Left renal cortex interstitium (tissue), 4 donors: ENCODE results near the gene TMEM164. TPM values are rescaled to one million over a fixed set of nuclear protein-coding genes. Genes with fewer than 3 reads are reported as not detected.

Experiments
- DNase-seq, 4 donors: peaks; one replicate each; pipeline ENCODE4 v3.0.0-alpha.2; 2013; ENCODE audit warnings: low read depth in 4 of 4, low spot score in 2 of 4, missing footprints in 1 of 4
- polyA plus RNA-seq, 4 donors: library from polyadenylated mRNA; unstranded; fragments of 120-200 nt; gene quantifications; one replicate each; pipeline ENCODE4 v1.2.1, GENCODE V29; 2013; ENCODE audit not compliant: insufficient read length in 4 of 4

TMEM164 gene
- polyA plus RNA-seq, 4 donors, result 34.6 to 39.9 (median 36.7) TPM

DNA sequence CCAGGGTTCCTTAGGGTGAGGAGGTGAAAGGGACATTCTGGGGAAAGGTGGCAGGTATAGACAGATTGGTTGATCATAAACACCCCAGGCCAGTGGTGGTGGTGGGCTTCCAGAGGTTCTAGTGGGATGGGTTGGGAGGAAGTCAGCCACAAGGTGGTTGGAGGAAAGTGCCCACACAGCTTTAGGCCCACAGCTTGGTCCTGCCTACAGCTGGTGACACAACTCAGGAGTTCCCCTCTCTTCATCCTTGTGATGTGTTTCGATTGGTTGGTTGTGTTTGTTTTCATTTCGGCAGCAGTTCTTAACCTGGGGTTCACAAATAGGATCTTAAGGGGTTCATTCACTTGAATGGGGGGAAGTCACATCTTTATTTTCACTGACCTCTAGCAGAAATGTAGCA is 157.0 kb downstream of the TMEM164 start:
- no peak for DNase-seq

DNA sequence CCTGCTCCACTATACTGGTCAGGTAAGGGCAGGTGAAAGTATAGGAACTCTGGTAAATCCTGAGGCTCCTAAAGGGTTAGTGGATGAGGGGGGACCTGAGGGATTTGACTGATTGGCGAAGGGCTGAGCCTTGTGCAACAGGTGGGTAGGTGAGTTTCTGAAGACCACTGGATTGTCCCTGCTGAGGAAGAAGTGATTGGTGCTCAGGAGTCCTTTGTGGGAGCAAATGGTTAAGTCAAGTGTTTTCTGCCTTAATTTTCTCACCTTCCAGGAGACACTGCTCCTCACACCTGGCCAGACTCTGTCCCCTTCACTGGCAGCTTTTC is 158.4 kb downstream of the TMEM164 start:
- DNase-seq, result no peak

DNA sequence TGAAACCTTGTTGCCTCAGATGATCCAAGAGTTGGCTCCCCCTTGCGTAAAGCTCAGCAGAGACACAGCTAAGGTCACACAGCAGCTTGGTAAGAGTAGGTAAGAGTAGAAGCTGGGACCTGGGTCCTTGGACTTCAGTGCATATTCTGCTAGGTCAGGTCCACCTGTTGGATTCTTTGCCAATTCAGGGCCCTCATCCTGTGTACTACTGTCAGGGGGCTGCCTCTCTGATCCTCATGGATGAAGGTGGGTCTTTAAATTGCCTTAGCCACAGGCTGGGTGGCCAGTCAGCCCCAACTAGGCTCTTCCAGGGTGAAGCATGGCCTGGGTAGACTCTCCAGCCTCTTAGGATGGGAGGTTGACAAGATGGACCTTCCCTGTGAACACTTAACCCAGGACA is 159.2 kb downstream of the TMEM164 start:
- DNase-seq, result no peak

DNA sequence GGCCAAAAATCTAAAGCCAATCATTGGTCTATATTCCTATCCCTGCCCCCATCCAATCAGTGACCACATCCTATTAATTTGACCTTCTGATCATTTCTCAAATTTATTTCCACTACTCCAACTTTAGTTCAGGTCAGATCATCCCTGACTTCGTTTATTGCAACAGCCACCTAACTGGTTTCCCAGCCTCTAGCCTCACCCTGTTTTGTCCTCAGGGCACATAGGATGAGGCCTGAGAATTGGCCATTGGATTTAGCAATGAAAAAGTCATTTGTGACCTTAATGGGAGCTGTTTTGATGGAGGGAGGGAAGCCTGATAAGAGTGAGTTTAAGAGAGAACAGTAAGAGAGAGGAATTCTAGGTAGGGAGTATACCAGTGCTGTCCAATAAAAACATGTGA is 160.0 kb downstream of the TMEM164 start:
- DNase-seq, result no peak

DNA sequence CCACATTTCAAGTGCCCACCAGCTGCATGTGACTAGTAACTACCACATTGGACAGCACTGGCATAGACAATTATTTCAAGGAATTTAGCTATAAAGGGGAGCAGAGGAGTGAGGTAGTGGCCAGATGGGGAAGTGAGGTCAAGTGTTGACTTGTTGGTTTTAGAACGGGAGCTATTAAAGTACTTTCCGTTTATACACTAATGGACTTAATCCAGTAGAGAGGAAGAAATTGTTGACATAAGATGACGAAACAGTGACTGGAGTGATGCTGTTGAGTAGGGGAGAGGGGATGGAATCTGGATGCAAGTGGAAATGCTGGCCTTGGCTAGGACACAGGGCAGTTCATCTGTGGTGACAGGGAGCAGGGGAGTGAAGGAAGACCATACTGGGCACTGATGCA is 160.6 kb downstream of the TMEM164 start:
- DNase-seq, result no peak

DNA sequence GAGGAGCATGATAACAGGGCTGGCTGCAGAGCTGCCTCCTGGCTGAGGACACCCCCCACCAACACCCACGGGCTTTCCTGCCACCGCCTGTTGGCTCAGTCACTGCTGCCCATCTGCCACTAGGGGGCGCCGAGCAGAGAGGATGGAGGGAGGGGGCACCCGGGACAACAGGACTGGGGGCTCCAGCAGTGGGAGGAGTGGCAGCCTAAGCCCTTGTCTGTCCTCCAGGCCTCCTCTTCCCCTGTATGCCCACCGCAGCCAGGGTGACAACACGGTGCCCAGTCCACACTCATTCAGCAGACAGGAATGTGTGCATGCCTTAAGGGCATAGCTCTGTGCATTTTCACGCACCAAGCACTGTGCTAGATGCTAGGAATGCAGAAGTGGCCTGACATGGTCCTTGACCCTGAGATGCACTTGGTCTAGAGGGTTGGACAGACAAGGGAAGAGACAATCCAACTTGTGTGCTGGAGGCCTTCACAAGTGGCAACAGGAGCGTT is 165.1 kb downstream of the TMEM164 start:
- DNase-seq, result no peak

DNA sequence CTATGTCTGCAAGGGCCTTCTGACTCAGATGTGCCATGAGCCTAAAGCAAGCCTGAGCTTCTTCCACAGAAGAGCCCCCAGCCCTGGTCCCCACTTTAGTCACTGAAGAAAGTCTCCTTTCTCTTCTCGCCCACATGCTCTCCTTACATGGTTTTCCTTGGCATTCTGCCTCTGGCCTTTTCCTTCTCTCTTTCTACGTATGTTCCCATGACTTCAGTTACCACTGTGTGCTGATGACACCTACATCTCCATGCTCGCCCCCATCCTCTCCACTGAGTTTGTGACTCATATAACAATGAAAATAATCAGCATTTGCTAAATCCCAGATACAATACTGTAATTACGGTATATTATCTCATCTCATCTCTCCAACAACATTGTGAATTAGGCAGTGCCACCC is 165.7 kb downstream of the TMEM164 start:
- DNase-seq, result no peak

DNA sequence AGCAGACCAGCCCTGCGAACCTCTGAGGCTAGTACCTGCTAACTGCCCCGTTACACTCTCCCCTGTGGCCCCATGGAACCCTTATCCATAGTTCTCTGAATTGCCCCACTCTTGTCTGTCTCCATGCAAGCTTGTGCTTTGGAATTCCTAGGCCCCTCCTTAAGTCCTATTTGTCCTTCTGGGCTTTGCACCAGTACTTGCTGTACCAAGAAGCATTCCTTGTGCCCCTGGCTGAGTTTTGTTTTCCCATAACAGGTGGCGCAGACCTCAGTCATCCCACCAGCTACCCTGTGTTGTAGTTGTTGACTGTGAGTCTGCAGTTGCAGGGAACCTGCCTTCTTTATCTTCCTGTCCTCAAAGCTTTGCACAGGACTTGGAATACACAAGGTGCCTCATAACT is 167.1 kb downstream of the TMEM164 start:
- DNase-seq, result no peak

DNA sequence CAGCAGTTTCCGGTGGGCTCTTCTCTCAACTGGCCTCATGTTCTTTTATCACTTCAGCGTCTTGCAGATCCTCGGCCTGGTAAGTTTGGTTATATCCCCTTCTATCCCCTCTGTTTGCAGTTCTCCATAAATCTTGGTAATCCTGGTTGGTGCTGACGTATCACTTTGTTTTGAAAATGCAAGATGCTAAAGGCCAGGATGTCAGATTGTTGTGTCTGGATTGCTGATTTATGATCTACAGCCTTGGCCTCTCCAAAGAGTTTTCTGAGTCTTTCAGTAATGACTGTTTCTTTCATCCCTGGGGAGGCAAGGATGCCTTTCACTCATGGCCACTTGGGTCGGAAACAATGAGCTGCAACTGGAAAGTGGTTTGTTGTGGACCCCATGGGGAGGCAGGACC is 168.5 kb downstream of the TMEM164 start:
- DNase-seq, result no peak

DNA sequence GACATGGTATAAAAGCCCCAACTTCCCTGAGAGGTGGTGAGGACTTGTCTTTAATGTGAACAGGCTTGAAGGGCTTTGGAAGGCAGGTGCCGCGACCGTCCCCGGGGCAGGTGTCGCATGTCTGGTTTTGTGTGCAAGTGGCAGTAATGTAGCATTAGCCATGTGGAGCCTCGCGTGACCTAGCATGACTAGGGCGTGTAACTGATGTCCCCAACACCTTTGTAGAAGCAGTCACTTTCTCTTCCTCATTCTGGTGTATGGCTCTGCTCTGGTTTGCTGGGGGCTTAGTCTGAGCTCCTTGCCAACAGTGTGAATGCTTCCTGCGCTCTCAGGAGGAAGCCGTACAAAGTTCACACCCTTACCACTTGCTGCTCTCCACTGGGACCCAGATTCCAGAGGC is 169.3 kb downstream of the TMEM164 start:
- DNase-seq, result no peak

DNA sequence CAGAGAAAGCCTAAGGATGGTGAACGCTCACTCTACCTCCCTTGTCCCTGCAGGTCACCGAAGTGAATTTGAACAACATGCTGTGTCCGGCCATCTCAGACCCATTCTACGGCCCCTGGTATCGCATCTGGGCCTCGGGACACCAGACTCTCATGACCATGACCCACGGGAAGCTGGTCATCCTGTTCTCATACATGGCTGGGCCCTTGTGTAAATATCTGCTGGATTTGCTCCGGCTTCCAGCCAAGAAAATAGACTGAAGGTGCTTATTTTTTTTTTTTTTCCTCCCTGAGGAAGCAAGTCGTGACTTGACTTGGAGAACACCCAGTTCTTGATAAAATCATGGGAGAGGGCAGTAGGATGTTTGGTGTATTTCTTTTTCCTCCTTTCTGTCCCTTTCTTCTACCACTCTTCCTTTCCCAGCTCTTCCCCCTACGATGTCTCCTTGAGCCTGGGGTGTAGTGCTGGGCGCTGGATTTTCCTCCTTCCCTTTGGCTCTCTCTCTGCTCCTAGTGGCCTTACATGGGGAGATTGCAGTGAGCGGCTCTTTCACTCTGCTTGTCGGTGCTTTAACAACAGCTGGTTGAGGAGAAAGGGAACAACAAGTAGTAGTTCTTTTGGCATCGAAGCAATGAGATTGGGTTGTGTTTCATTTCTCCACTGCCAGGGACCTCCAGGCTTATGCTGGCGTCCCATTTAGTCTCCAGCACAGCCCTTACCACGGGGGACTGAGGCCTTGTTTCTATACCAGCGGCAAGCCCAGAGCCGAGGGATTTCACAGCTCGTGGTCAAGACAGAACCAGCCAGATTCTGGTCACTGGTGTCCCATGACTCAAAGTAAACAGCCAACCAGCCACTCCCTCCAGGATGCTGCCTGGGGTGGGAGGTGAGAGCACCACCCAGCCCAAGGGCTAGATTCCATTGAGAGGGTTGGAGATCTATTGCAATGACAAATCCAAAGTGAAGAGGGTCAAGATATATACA is 170.6 kb downstream of the TMEM164 start:
- DNase-seq, result no peak

DNA sequence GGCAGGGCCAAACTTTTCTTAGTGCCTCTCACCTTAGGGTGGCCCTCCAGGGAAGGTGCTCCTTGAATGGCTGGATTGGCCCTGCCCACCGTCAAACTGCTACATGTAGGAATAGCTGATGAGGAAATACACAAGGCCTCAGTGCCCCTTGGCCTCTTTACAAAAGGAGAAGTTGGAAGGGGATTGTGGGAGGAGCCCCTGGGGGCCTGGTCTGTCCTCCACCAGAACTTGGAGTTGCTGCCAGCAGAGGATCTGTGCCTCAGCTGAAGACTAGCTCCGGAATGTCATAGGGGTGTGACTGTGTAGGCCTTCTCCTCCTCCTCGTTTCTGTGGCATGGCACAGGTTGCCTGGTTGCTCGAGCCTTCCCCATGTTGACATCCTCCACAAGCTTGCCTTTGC is 172.2 kb downstream of the TMEM164 start:
- DNase-seq, result no peak

DNA sequence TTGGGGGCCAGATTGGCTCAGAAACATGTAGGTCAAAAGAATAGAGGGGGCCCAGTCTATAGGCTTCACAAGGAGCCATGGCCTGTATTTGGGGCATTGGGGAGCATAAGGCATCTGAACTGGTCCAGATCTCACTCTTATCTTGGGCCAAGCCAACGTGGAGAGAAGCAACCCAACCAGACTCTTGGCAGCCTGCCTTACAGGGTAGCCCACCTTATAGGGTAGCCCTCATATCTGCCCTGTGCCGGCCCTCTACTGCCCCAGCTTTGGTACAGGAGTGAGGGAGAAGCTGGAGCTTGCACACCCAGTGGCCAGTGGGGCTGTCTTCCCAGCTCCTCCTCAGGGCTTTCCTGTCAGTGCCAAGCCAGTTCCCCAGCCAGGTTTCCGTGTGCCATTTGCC is 172.8 kb downstream of the TMEM164 start:
- DNase-seq, result no peak

DNA sequence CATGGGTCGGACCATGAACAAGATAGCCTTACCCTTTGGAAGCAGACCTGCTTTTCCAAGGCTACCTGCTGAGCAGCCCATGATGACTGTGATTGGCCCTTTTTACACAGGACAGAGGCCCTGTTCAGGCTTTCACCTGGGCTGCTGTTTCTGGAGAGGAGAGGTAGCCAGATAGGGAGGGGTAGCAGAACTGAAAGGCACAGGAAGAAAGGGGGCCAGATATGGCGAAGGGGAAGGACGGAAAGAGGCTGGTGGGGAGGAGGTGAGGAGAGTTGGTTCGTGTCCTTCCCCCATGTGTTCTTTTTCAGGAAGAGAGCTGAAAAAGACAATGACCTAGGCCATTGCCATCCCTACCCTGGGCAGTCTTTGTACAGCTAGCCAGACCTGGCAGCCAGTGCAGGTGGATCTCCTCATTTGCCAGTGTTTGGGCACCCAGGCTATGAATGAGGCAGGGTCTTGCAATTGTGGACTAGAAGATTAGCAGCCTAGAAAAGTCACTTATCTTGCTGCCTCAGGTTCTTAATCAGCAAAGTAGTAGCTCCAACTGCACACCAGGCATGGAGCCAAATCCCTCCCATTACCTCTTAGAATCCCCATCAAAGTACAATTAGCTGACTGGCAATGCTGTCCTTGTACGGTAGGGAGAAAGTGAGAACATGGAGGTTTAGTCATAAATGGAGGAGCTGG is 175.4 kb downstream of the TMEM164 start:
- DNase-seq, result no peak

DNA sequence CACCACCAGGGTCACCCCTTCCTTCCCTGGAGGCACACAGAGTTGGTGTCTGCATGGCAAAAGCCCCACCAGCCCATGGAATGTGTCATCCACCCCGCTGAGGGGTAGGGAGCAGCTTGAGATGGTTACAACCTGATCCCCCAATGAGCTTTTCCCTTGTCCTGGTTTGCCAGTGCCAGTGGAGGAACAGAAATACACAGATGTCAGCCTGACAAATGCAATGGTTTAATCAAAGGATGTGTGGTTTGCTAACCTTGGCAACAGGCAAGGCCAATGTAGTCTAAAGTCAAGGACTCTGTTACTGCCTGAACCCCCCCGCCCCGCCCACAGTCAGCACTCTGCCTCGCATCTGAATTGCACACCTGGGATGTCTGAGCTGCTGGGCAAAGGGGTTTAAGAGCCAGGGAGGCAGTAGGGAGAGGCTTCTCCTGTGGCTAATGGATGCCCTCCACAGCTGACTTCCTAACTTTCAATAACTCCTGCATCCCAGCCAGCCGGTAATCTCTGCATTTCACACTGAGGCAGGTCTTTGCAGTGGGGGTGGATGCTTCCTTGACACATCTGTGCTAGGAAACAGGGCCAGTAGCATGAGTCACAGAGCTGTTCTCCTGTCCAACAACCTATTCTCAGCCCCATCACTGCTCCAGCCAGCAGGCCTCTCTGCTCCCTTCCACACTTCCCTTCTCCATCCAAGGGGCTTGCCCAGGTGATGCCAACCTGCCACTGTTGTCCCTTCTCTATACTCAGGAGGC is 177.4 kb downstream of the TMEM164 start:
- DNase-seq, result no peak

DNA sequence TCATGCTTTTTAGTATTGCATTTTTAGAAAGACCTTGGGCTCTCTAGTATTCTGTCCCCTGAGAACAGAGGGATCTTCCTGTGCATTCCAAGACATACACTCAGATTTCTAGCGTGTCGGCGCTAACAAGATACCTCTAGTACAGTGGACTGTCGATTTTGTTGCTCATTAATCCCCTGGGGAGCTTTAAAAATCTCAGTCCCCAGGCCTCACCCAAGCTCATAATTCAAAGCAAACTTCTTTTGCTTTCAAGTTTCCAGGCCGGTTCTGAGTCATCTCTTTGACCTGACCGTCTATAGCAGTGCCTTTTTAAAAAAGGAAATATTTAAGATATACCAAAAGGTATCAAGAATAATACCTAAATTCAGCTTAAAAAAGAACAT is 178.0 kb downstream of the TMEM164 start:
- no peak for DNase-seq

DNA sequence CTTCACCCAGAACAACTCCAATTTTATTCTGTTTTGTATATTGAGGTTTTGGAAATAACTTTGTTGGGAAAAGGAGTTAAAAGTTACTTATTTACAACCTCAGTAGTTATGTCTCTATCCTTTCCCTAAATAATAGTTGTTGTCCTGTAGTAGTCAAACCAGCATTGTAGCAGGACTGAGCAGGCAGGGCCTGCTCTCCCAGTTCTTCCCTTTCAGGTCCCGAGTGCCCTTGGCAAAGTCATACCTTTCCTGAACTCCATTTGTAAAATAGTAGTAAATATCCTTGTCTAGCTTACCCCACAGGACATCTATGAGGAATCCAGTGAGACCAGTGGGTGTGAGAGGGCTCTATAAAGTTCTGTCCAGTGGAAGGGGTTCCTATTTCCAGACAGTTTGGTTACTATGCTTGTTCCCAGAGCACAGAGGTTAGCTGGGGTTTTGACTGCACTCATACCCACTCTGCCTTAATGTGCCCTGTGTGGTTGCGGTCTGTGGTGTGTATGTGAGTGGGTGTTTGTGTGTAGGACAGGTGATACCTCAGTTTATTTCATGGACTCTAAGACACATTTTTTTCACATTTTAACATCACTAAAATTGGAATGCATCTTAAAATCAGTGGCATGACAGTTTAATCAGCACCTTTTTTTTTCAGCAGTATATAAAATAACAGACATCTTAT is 178.7 kb downstream of the TMEM164 start:
- DNase-seq, result no peak

DNA sequence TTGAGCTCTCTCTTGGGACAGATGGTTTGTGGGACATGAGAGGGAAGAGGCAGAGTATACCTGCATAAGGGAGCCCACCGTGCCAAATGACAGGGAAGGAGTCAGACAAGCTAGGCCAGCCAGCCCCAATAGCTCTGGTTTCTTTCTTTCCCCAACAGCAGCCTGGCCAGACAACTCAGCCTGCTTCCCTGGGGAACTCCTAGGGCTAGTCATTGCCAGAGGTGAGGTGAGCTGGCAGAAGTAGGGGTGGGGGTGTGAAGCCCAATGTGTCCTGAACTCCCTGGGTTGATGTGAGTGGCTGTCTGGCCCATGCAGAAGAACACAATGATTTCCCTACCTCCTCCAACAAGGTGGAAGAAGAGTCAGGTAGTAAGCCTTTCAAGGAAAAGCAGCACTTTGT is 179.4 kb downstream of the TMEM164 start:
- no peak for DNase-seq

DNA sequence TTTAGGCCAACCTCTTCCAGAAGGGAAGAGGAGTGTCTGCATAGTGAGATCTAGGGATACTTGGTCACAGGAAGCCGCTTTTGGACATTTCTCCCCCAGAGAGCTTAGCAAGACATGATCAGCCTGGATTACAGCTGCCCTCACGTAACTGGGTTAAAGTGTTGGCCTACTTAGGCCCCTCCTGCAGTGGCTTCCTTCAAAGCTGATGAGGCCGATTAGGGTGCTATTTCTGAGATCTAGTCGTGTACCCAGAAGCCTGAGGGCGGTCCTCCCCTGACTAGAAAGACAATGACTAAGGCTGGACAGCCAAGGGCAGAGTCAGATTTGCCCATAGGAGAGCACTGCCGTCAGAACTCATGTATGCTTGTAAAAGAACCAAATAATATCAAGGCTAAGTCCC is 180.0 kb downstream of the TMEM164 start:
- no peak for DNase-seq

DNA sequence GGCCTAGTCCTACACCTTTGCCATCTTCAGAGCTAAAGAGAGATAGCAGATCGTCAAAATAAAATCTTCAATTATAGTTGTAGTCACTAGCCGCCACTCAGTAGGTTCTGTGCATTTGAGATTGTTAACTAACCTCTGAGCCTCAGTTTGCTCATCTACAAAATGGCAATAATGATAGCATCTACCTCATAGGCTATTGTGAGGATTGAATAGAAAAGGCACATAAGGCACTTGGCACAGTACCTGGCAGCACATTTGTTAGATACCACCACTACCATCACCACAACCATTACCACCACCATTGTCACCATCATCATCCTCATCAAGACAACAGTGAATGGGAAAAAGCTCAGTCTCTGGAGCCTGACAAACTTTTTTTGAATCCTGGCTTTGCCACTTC is 180.4 kb downstream of the TMEM164 start:
- DNase-seq, result no peak
